ENCODE results near the gene IYD. TPM values are rescaled to one million over a fixed set of nuclear protein-coding genes. Genes with fewer than 3 reads are reported as not detected.

Gene IYD
- total and polyA plus RNA-seq, 4 experiments from 2014 or later: not detected

GRCh38 chr6:150418827-150419594 is 50.2 kb downstream of the IYD start:
- Histone ChIP-seq H3K27me3 (ENCODE audit: insufficient read depth, low read length) (no peaks in the 10 kb centered on the region), H3K36me3 (ENCODE audit: insufficient read depth, low read length) (no peaks in the 10 kb centered on the region), H3K27ac (ENCODE audit: low read depth, low read length) (no peak overlapping the region), H3K4me1 (ENCODE audit: insufficient read depth, low read length) (peaks cover 9% of the 10 kb centered on the region), H3K9me3 (ENCODE audit: control insufficient read depth in 1 of 2, low read length in 2 of 2) (no peaks in the 10 kb centered on the region), H3K4me3 (ENCODE audit: low read length in 2 of 2) (peak overlapping the region; percentile 25 to 32)
- H3K9me3 Mint-ChIP-seq: peaks cover 0 to 6% (median 0%) of the 10 kb centered on the region in 8 donors
- no peaks in the 10 kb centered on the region for H3K36me3 Mint-ChIP-seq
- ChIA-PET POLR2A (ENCODE audit: partially characterized antibody) (interaction anchor here (1.0 to 1.6 kb wide), 2 partner anchors 395 to 396 kb away, joined by 3 read pairs; no protein-coding TSS in a partner anchor), CTCF (ENCODE audit: partially characterized antibody) (interaction anchor here (0.6 to 7.3 kb wide), 37 partner anchors 8 to 907 kb away, joined by 3 to 188 read pairs (median 4); no protein-coding TSS in a partner anchor)
- H3K27me3 Mint-ChIP-seq: peaks cover 12 to 19% of the 10 kb centered on the region in 2 donors
- intact Hi-C loops (cut with micrococcal nuclease): loop anchor here (1.0 to 10.0 kb wide), 4 partner anchors 181 to 906 kb away; no protein-coding TSS in a partner anchor
- no peak overlapping the region for H3K27ac Mint-ChIP-seq
- H3K4me3 Mint-ChIP-seq: peak overlapping the region; percentile 69 to 89 (median 78)
- H3K4me1 Mint-ChIP-seq: peaks cover 4 to 22% (median 14%) of the 10 kb centered on the region in 4 donors
- DNase-seq: peak; percentile 24 to 43 (median 38)

GRCh38 chr6:150420428-150420827 is 51.6 kb downstream of the IYD start:
- ChIA-PET CTCF (ENCODE audit: partially characterized antibody) (interaction anchor here (1.3 to 7.3 kb wide), 9 partner anchors 10 to 395 kb away, joined by 3 to 188 read pairs (median 5); no protein-coding TSS in a partner anchor), POLR2A (ENCODE audit: partially characterized antibody) (no interaction called here)
- Mint-ChIP-seq H3K4me1 (peaks cover 4 to 22% (median 14%) of the 10 kb centered on the region in 4 donors), H3K9me3 (peaks cover 0 to 4% (median 0%) of the 10 kb centered on the region in 8 donors), H3K27ac (no peak overlapping the region), H3K36me3 (no peaks in the 10 kb centered on the region), H3K4me3 (no peak overlapping the region), H3K27me3 (peaks cover 10 to 16% of the 10 kb centered on the region in 2 donors)
- intact Hi-C loops (cut with micrococcal nuclease): no loop called here
- Histone ChIP-seq H3K27me3 (ENCODE audit: insufficient read depth, low read length) (no peaks in the 10 kb centered on the region), H3K9me3 (ENCODE audit: control insufficient read depth in 1 of 2, low read length in 2 of 2) (no peaks in the 10 kb centered on the region), H3K27ac (ENCODE audit: low read depth, low read length) (no peak overlapping the region), H3K36me3 (ENCODE audit: insufficient read depth, low read length) (no peaks in the 10 kb centered on the region), H3K4me3 (ENCODE audit: low read length in 2 of 2) (no peak overlapping the region), H3K4me1 (ENCODE audit: insufficient read depth, low read length) (peaks cover 9% of the 10 kb centered on the region)
- DNase-seq: no peak

- ChIA-PET POLR2A (ENCODE audit: partially characterized antibody) (no interaction called here), CTCF (ENCODE audit: partially characterized antibody) (interaction anchor here (1.4 to 7.3 kb wide), 4 partner anchors 13 to 395 kb away, joined by 4 to 188 read pairs (median 6); no protein-coding TSS in a partner anchor)
- peaks cover 9% of the 10 kb centered on the region for H3K4me1 ChIP-seq (ENCODE audit: insufficient read depth, low read length)
- intact Hi-C loops (cut with micrococcal nuclease): no loop called here
- no peaks in the 10 kb centered on the region for H3K27me3 ChIP-seq (ENCODE audit: insufficient read depth, low read length)
- H3K27ac ChIP-seq (ENCODE audit: low read depth, low read length): no peak overlapping the region
- no peak for DNase-seq
- H3K27me3 Mint-ChIP-seq: peaks cover 8 to 12% of the 10 kb centered on the region in 2 donors
- no peak overlapping the region for H3K27ac Mint-ChIP-seq
- H3K36me3 ChIP-seq (ENCODE audit: insufficient read depth, low read length): no peaks in the 10 kb centered on the region
- no peak overlapping the region for H3K4me3 Mint-ChIP-seq
- no peak overlapping the region for H3K4me3 ChIP-seq (ENCODE audit: low read length in 2 of 2)
- H3K9me3 ChIP-seq (ENCODE audit: control insufficient read depth in 1 of 2, low read length in 2 of 2): no peaks in the 10 kb centered on the region
- peaks cover 0 to 4% (median 0%) of the 10 kb centered on the region in 8 donors for H3K9me3 Mint-ChIP-seq
- peaks cover 4 to 22% (median 14%) of the 10 kb centered on the region in 4 donors for H3K4me1 Mint-ChIP-seq
- H3K36me3 Mint-ChIP-seq: no peaks in the 10 kb centered on the region
Observed at GRCh38 chr6:150420926-150421325, 52.1 kb downstream of the IYD start.

GRCh38 chr6:150425508-150425907 is 56.7 kb downstream of the IYD start:
- H3K9me3 Mint-ChIP-seq: peaks cover 0 to 2% (median 0%) of the 10 kb centered on the region in 8 donors
- intact Hi-C loops (cut with micrococcal nuclease): loop anchor here (1.0 kb wide), 1 partner anchor 31 kb away; no protein-coding TSS in a partner anchor
- no peaks in the 10 kb centered on the region for H3K36me3 Mint-ChIP-seq
- H3K4me3 ChIP-seq (ENCODE audit: low read length in 2 of 2): no peak overlapping the region
- no peaks in the 10 kb centered on the region for H3K4me1 Mint-ChIP-seq
- ChIA-PET POLR2A (ENCODE audit: partially characterized antibody) (no interaction called here), CTCF (ENCODE audit: partially characterized antibody) (interaction anchor here (1.5 to 2.3 kb wide), 2 partner anchors 316 to 390 kb away, joined by 3 to 6 read pairs; no protein-coding TSS in a partner anchor)
- no peaks in the 10 kb centered on the region for H3K36me3 ChIP-seq (ENCODE audit: insufficient read depth, low read length)
- DNase-seq: no peak
- H3K27me3 Mint-ChIP-seq: peaks cover 0 to 1% of the 10 kb centered on the region in 2 donors
- H3K4me3 Mint-ChIP-seq: no peak overlapping the region
- no peaks in the 10 kb centered on the region for H3K4me1 ChIP-seq (ENCODE audit: insufficient read depth, low read length)
- no peaks in the 10 kb centered on the region for H3K27me3 ChIP-seq (ENCODE audit: insufficient read depth, low read length)
- no peaks in the 10 kb centered on the region for H3K9me3 ChIP-seq (ENCODE audit: control insufficient read depth in 1 of 2, low read length in 2 of 2)
- H3K27ac Mint-ChIP-seq: no peak overlapping the region
- H3K27ac ChIP-seq (ENCODE audit: low read depth, low read length): no peak overlapping the region

- Histone ChIP-seq H3K27ac (ENCODE audit: low read depth, low read length) (no peak overlapping the region), H3K4me1 (ENCODE audit: insufficient read depth, low read length) (no peaks in the 10 kb centered on the region), H3K36me3 (ENCODE audit: insufficient read depth, low read length) (no peaks in the 10 kb centered on the region), H3K9me3 (ENCODE audit: control insufficient read depth in 1 of 2, low read length in 2 of 2) (no peaks in the 10 kb centered on the region), H3K4me3 (ENCODE audit: low read length in 2 of 2) (no peak overlapping the region), H3K27me3 (ENCODE audit: insufficient read depth, low read length) (no peaks in the 10 kb centered on the region)
- H3K27ac Mint-ChIP-seq: no peak overlapping the region
- intact Hi-C loops (cut with micrococcal nuclease): no loop called here
- ChIA-PET POLR2A (ENCODE audit: partially characterized antibody) (no interaction called here), CTCF (ENCODE audit: partially characterized antibody) (interaction anchor here (1.5 to 2.3 kb wide), 2 partner anchors 315 to 389 kb away, joined by 3 to 6 read pairs; no protein-coding TSS in a partner anchor)
- H3K9me3 Mint-ChIP-seq: no peaks in the 10 kb centered on the region
- no peak overlapping the region for H3K4me3 Mint-ChIP-seq
- no peaks in the 10 kb centered on the region for H3K4me1 Mint-ChIP-seq
- no peak for DNase-seq
- H3K27me3 Mint-ChIP-seq: peaks cover 0 to 1% of the 10 kb centered on the region in 2 donors
- no peaks in the 10 kb centered on the region for H3K36me3 Mint-ChIP-seq
Observed at GRCh38 chr6:150426198-150426597, 57.4 kb downstream of the IYD start.

GRCh38 chr6:150427037-150427602 is 58.3 kb downstream of the IYD start:
- H3K9me3 ChIP-seq (ENCODE audit: control insufficient read depth in 1 of 2, low read length in 2 of 2): no peaks in the 10 kb centered on the region
- ChIA-PET POLR2A (ENCODE audit: partially characterized antibody) (no interaction called here), CTCF (ENCODE audit: partially characterized antibody) (no interaction called here)
- intact Hi-C loops (cut with micrococcal nuclease): no loop called here
- H3K27ac ChIP-seq (ENCODE audit: low read depth, low read length): no peak overlapping the region
- Mint-ChIP-seq H3K36me3 (no peaks in the 10 kb centered on the region), H3K9me3 (no peaks in the 10 kb centered on the region), H3K27ac (no peak overlapping the region), H3K27me3 (peaks cover 0 to 1% of the 10 kb centered on the region in 2 donors), H3K4me1 (no peaks in the 10 kb centered on the region), H3K4me3 (no peak overlapping the region)
- H3K27me3 ChIP-seq (ENCODE audit: insufficient read depth, low read length): no peaks in the 10 kb centered on the region
- no peaks in the 10 kb centered on the region for H3K4me1 ChIP-seq (ENCODE audit: insufficient read depth, low read length)
- DNase-seq: no peak
- H3K36me3 ChIP-seq (ENCODE audit: insufficient read depth, low read length): no peaks in the 10 kb centered on the region
- no peak overlapping the region for H3K4me3 ChIP-seq (ENCODE audit: low read length in 2 of 2)

- Mint-ChIP-seq H3K9me3 (no peaks in the 10 kb centered on the region), H3K27me3 (peaks cover 0 to 1% of the 10 kb centered on the region in 2 donors), H3K4me3 (no peak overlapping the region), H3K36me3 (no peaks in the 10 kb centered on the region), H3K4me1 (no peaks in the 10 kb centered on the region), H3K27ac (no peak overlapping the region)
- DNase-seq: no peak
- Histone ChIP-seq H3K4me3 (ENCODE audit: low read length in 2 of 2) (no peak overlapping the region), H3K4me1 (ENCODE audit: insufficient read depth, low read length) (no peaks in the 10 kb centered on the region), H3K27ac (ENCODE audit: low read depth, low read length) (no peak overlapping the region), H3K27me3 (ENCODE audit: insufficient read depth, low read length) (no peaks in the 10 kb centered on the region), H3K36me3 (ENCODE audit: insufficient read depth, low read length) (no peaks in the 10 kb centered on the region), H3K9me3 (ENCODE audit: control insufficient read depth in 1 of 2, low read length in 2 of 2) (no peaks in the 10 kb centered on the region)
- ChIA-PET CTCF (ENCODE audit: partially characterized antibody) (interaction anchor here (0.9 to 2.0 kb wide), 2 partner anchors 9 to 10 kb away, joined by 3 to 6 read pairs; no protein-coding TSS in a partner anchor), POLR2A (ENCODE audit: partially characterized antibody) (no interaction called here)
- intact Hi-C loops (cut with micrococcal nuclease): no loop called here
Observed at GRCh38 chr6:150427843-150428242, 59.0 kb downstream of the IYD start.

All from CD4-positive, alpha-beta memory T cell (primary cell).